K562 (cell line): ENCODE results near the gene HSPA2.
"Not testable (repeated sequence)": the region's sequence is repeated elsewhere in the genome, so short reads cannot be mapped to it uniquely, and the experiment has no call there.

ENCODE experiments used
- BCOR ChIP-seq: fragments of 450-650 bp; IDR thresholded peaks from 2 replicates; pipeline ENCODE4 v1.6.1; 2016
- HMGN3 ChIP-seq: IDR thresholded peaks from 2 replicates; pipeline ENCODE4 v1.6.1; 2011; ENCODE audit warnings: borderline replicate concordance, low read depth, mild to moderate bottlenecking, mixed read lengths, low read length; ENCODE audit not compliant: insufficient read length; ENCODE audit errors: extremely low read depth
- HOXB6 ChIP-seq: fragments of 250-450 bp; sonication (Bioruptor Pico); IDR thresholded peaks from 2 replicates; pipeline ENCODE4 v1.5.1; 2022; ENCODE audit warnings: mild to moderate bottlenecking, borderline replicate concordance
- MED1 ChIP-seq: sonication (generic); formaldehyde crosslinking; IDR thresholded peaks from 2 replicates; pipeline ENCODE4 v1.8.1; 2023; ENCODE audit warnings: missing genetic modification reagents, borderline replicate concordance
- POLR2AphosphoS5 ChIP-seq: IDR thresholded peaks from 2 replicates; pipeline ENCODE4 v1.6.1; 2011; ENCODE audit warnings: mild to moderate bottlenecking, low read depth, low read length, moderate library complexity; ENCODE audit not compliant: control insufficient read depth, insufficient read depth
- POLR2G ChIP-seq: fragments of 200-400 bp; formaldehyde crosslinking; IDR thresholded peaks from 2 replicates; pipeline ENCODE4 v1.6.1; 2017; ENCODE audit warnings: low read depth, mild to moderate bottlenecking, antibody characterized with exemption, low read length, moderate library complexity
- RNF2 ChIP-seq: sonication (generic); IDR thresholded peaks from 2 replicates; pipeline ENCODE4 v1.6.1; 2016
- ZKSCAN3 ChIP-seq: fragments of 250-450 bp; sonication (Bioruptor Pico); IDR thresholded peaks from 2 replicates; pipeline ENCODE4 v1.4.0; 2020
- ZNF76 ChIP-seq: fragments of 250-450 bp; sonication (Bioruptor Pico); IDR thresholded peaks from 2 replicates; pipeline ENCODE4 v1.4.0; 2020; ENCODE audit warnings: mild to moderate bottlenecking, moderate library complexity, borderline replicate concordance
- TF ChIP-seq, protein P1 (sequence below): sonication (generic); formaldehyde crosslinking; IDR thresholded peaks from 2 replicates; pipeline ENCODE4 v1.9.0; 2022; ENCODE audit warnings: mild to moderate bottlenecking, missing genetic modification reagents
- TF ChIP-seq, protein P2 (sequence below): fragments of 250-450 bp; sonication (Bioruptor Pico); IDR thresholded peaks from 2 replicates; pipeline ENCODE4 v1.9.0; 2021; ENCODE audit warnings: mild to moderate bottlenecking
- TF ChIP-seq, protein P3 (sequence below), 3 experiments: IDR thresholded peaks in 2 of 3; conservative IDR thresholded peaks in 1 of 3; 2 replicates each; pipeline ENCODE4 v1.5.1; 2011 to 2012; ENCODE audit warnings: low read length in 3 of 3, mild to moderate bottlenecking in 3 of 3, control low read depth in 2 of 3, improper control_type of control experiment in 1 of 3, inconsistent platforms in 1 of 3, low read depth in 1 of 3, mixed read lengths in 1 of 3, moderate library complexity in 1 of 3; ENCODE audit not compliant: insufficient read depth in 2 of 3
- TF ChIP-seq, protein P4 (sequence below): fragments of 250-450 bp; sonication (Bioruptor Pico); IDR thresholded peaks from 2 replicates; pipeline ENCODE4 v1.8.0; 2021; ENCODE audit warnings: moderate library complexity, mild to moderate bottlenecking, inconsistent platforms
- TF ChIP-seq, protein P5 (sequence below): fragments of 450-650 bp; IDR thresholded peaks from 2 replicates; pipeline ENCODE4 v1.6.1; 2016; ENCODE audit warnings: antibody characterized with exemption

DNA sequence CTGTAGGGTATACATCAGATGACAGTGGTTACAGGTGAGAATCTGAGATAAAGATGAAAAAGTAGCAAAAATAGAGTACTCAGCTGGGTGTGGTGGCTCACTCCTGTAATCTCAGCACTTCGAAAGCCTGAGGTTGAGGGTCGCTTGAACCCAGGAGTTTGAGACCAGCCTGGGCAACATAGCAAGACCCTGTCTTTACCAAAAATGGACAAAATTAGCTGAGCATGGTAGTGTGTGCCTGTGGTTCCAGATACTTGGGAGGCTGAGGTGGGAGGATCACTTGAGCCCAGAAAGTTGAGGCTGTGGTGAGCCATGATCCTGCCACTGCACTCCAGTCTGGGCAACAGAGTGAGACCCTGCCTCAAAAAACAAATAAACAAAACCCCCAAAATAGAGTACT is 17.7 kb downstream of the HSPA2 start:
- not testable (repeated sequence) for TF ChIP-seq HMGN3; POLR2AphosphoS5; BCOR; RNF2; ZKSCAN3; HOXB6 (CRISPR knock-in tag); MED1; POLR2G; ZNF76 (CRISPR knock-in tag)
- TF ChIP-seq, protein P1, sequence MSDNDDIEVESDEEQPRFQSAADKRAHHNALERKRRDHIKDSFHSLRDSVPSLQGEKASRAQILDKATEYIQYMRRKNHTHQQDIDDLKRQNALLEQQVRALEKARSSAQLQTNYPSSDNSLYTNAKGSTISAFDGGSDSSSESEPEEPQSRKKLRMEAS (CRISPR knock-in tag), result not testable (repeated sequence)
- TF ChIP-seq, protein P2, sequence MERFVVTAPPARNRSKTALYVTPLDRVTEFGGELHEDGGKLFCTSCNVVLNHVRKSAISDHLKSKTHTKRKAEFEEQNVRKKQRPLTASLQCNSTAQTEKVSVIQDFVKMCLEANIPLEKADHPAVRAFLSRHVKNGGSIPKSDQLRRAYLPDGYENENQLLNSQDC (CRISPR knock-in tag), result not testable (repeated sequence)
- TF ChIP-seq, protein P3, sequence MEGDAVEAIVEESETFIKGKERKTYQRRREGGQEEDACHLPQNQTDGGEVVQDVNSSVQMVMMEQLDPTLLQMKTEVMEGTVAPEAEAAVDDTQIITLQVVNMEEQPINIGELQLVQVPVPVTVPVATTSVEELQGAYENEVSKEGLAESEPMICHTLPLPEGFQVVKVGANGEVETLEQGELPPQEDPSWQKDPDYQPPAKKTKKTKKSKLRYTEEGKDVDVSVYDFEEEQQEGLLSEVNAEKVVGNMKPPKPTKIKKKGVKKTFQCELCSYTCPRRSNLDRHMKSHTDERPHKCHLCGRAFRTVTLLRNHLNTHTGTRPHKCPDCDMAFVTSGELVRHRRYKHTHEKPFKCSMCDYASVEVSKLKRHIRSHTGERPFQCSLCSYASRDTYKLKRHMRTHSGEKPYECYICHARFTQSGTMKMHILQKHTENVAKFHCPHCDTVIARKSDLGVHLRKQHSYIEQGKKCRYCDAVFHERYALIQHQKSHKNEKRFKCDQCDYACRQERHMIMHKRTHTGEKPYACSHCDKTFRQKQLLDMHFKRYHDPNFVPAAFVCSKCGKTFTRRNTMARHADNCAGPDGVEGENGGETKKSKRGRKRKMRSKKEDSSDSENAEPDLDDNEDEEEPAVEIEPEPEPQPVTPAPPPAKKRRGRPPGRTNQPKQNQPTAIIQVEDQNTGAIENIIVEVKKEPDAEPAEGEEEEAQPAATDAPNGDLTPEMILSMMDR (IDR thresholded peaks at IDR 0.05 in 2 of 3, conservative IDR thresholded peaks at IDR 0.05 in 1 of 3; ENCODE audit: insufficient read depth in 2 of 3, low read depth in 1 of 3, low read length in 3 of 3), result not testable (repeated sequence)
- TF ChIP-seq, protein P4, sequence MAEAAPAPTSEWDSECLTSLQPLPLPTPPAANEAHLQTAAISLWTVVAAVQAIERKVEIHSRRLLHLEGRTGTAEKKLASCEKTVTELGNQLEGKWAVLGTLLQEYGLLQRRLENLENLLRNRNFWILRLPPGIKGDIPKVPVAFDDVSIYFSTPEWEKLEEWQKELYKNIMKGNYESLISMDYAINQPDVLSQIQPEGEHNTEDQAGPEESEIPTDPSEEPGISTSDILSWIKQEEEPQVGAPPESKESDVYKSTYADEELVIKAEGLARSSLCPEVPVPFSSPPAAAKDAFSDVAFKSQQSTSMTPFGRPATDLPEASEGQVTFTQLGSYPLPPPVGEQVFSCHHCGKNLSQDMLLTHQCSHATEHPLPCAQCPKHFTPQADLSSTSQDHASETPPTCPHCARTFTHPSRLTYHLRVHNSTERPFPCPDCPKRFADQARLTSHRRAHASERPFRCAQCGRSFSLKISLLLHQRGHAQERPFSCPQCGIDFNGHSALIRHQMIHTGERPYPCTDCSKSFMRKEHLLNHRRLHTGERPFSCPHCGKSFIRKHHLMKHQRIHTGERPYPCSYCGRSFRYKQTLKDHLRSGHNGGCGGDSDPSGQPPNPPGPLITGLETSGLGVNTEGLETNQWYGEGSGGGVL (CRISPR knock-in tag), result not testable (repeated sequence)
- TF ChIP-seq, protein P5, sequence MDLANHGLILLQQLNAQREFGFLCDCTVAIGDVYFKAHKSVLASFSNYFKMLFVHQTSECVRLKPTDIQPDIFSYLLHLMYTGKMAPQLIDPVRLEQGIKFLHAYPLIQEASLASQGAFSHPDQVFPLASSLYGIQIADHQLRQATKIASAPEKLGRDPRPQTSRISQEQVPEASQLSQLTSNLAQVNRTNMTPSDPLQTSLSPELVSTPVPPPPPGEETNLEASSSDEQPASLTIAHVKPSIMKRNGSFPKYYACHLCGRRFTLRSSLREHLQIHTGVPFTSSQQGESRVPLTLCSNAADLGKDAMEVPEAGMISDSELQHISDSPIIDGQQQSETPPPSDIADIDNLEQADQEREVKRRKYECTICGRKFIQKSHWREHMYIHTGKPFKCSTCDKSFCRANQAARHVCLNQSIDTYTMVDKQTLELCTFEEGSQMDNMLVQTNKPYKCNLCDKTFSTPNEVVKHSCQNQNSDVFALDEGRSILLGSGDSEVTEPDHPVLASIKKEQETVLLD, result not testable (repeated sequence)
